ENCODE results near the gene HPF1.

The HPF1 gene

DNA sequence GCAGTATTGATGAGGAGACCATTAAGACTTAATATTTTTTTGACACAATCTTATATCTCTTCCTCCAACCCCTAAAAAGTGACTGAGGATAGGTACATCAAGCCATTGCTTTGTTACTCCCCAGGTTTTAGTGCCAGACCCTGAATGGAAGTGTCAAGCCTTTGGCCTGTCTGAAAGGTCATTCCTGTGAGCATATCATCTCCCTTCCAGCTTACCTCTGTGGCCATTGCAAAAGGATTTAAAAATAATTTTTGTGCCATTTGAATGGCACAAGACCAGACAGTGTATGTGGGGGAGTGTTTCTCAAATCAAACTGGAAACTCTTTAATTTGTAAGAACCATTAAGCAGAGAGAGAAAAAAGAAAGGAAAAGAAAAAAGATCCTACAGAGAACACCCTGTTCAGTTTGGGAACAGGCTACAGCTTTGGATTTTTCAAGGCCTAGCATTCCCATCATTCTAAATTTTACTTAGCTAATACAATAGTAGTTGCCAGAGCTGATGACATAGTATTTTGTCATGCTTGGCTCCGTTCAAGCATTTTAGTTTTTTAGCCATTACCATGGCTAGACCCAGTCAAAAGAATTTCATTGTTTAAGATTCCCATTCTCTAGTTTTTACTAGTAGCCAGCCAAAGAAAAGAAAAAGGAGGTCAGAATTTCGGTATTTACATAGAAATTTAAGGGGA lies 49.6 kb downstream of the HPF1 start:
- no peak overlapping the region for H3K27ac Mint-ChIP-seq
- no peaks in the 10 kb centered on the region for H3K9me3 Mint-ChIP-seq
- ATAC-seq = no peak
- no peaks in the 10 kb centered on the region for H3K4me1 Mint-ChIP-seq
- H3K27me3 Mint-ChIP-seq = no peaks in the 10 kb centered on the region
- peaks cover 48% of the 10 kb centered on the region for H3K36me3 Mint-ChIP-seq
- H3K4me3 Mint-ChIP-seq = no peak overlapping the region

DNA sequence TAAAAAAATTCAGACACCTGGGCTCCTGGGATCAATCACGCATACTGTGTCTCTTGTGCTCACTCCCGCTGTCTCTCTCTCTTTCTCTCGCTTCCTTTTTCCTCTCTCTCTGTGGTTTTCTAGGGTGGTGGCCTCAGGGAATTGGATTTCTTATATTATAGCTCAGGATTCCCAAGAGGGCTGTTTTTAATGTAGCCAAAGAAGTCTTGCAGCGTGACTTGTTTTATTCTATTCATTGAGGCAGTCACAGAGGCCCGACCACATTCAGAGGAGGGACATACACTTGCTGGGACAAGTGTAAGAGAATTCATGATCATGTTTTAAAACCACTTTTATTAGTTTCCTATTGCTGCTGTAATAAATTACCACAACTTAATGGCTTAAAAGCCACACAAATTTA lies 59.4 kb downstream of the HPF1 start:
- Mint-ChIP-seq H3K4me3 (no peak overlapping the region), H3K4me1 (peaks cover 7% of the 10 kb centered on the region)
- no peak for ATAC-seq

GRCh38 chr4:169690787-169691186 lies 67.0 kb downstream of the HPF1 start:
- Mint-ChIP-seq H3K36me3 (peaks cover 25% of the 10 kb centered on the region), H3K9me3 (no peaks in the 10 kb centered on the region), H3K4me3 (no peak overlapping the region), H3K4me1 (no peaks in the 10 kb centered on the region), H3K27me3 (no peaks in the 10 kb centered on the region), H3K27ac (no peak overlapping the region)
- ATAC-seq = no peak

More for the DNA sequence above, 59.4 kb downstream of the HPF1 start:
- Mint-ChIP-seq H3K9me3 (no peaks in the 10 kb centered on the region), H3K36me3 (peaks cover 35% of the 10 kb centered on the region), H3K27ac (peak overlapping the region; percentile 16), H3K27me3 (no peaks in the 10 kb centered on the region)

DNA sequence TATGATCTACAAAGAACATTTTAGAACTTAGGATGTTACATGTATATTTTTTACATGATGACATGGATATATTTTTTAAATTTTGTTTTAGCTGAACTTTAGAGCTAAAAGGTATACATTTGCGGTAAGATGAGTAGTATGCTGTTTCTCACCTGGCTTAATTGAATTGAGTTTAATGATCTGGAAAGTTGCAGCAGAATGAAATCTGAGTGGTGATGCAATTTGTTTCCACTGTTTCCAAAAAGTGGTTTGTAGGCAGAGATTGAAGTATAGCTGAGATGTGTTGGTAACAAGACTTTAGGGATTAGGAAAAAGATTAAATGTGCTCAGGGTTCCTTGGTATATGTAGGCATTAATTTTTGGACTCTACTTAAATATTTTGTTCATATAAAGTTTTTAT lies 68.1 kb downstream of the HPF1 start:
- no peak overlapping the region for H3K27ac Mint-ChIP-seq
- no peaks in the 10 kb centered on the region for H3K9me3 Mint-ChIP-seq
- ATAC-seq = no peak
- peaks cover 26% of the 10 kb centered on the region for H3K36me3 Mint-ChIP-seq
- no peak overlapping the region for H3K4me3 Mint-ChIP-seq
- no peaks in the 10 kb centered on the region for H3K4me1 Mint-ChIP-seq
- H3K27me3 Mint-ChIP-seq = no peaks in the 10 kb centered on the region

DNA sequence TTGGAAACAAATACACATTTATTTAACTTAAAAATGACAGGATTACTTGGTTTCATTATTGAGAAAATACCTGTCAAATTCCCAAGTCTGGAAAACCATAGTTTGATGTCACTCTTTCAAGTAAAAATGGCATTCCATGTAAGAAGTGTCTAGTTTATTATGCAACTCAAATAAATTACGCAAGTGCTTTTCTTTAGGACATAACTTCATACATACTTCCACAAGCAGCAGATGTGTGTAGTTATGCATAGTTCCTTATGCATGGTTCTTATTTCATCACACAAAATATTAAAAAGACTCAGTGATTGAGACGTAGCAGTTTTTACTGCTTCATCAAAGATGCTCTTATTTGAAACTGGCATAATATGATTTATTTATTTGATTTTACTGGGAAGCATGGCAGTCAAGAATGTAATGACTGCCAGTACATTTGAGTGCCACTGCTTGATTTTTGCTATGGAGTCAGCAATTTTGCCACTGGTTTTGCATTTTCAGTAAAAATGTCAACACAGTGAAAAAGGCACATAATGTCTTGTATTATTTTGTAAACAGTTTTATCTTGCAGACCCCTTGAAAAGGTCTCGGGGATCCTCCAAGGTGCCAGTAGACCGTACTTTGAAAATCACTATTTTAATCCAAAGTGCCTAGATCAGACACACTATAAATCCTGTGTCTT lies 75.2 kb downstream of the HPF1 start:
- H3K4me3 Mint-ChIP-seq = no peak overlapping the region

More for the DNA sequence above, 75.2 kb downstream of the HPF1 start:
- H3K27ac Mint-ChIP-seq = no peak overlapping the region
- no peaks in the 10 kb centered on the region for H3K9me3 Mint-ChIP-seq
- no peak for ATAC-seq
- no peaks in the 10 kb centered on the region for H3K27me3 Mint-ChIP-seq
- no peaks in the 10 kb centered on the region for H3K4me1 Mint-ChIP-seq
- H3K36me3 Mint-ChIP-seq = peaks cover 30% of the 10 kb centered on the region
